HCT116 (cell line): ENCODE data around the gene HSPB3. TPM values are rescaled to one million over a fixed set of nuclear protein-coding genes. Genes with fewer than 3 reads are reported as not detected.

Experiments
- ATAC-seq: fragments of 200-7000 bp; cut with Tn5 transposase; 2 replicates; pipeline ENCODE4 v1.9.1; 2020; ENCODE audit warnings: mild to moderate bottlenecking, moderate library complexity
- BruUV-seq: library from RNA; stranded (reverse); fragments of 400-500 nt; replicated peaks from 2 replicates; lab custom pipeline; 2021; lab: Mats Ljungman, UMichigan
- CTCF ChIA-PET: fragments of 300-600 bp; sonication (Branson Sonifier 250); formaldehyde crosslinking; loops from one replicate; lab custom pipeline; 2021; ENCODE audit warnings: antibody characterized with exemption; lab: Charles Lee
- POLR2A ChIA-PET: fragments of 300-600, 350-600 bp; sonication (Branson Sonifier 250); formaldehyde crosslinking; loops from one replicate; lab custom pipeline; 2021; ENCODE audit warnings: antibody characterized with exemption; lab: Charles Lee
- RAD21 ChIA-PET, 2 experiments: fragments of 300-600 bp; sonication (Branson Sonifier 250); formaldehyde crosslinking; loops; one replicate each; lab custom pipeline; 2023; ENCODE audit warnings: low total read pairs in 2 of 2; ENCODE audit not compliant: uncharacterized antibody in 2 of 2, unreplicated experiment in 2 of 2, low non-redundant PET in 1 of 2; lab: Charles Lee
- DNase-seq: peaks from one replicate; pipeline ENCODE4 v3.0.0-alpha.2; 2010; ENCODE audit warnings: low read depth, low spot score
- H2AFZ ChIP-seq: fragments of 200-600 bp; shearing (Covaris generic), sonication (generic); 2 replicates; pipeline ENCODE4 v1.6.1; 2017; ENCODE audit warnings: low read depth, mixed run types, mixed read lengths, antibody characterized with exemption, low read length; ENCODE audit not compliant: poor library complexity, severe bottlenecking
- H3K27ac ChIP-seq: 2 replicates; pipeline ENCODE4 v1.5.1; 2012; ENCODE audit warnings: low read depth, low read length
- H3K27me3 ChIP-seq: fragments of 200-600 bp; sonication (generic); 2 replicates; pipeline ENCODE4 v1.6.1; 2016; ENCODE audit warnings: mixed run types, low read length, mixed read lengths; ENCODE audit not compliant: insufficient read depth
- H3K36me3 ChIP-seq, 2 experiments: fragments of 200-500 bp in 1 of 2; fragments of 200-600 bp in 1 of 2; sonication (Bioruptor generic) in 1 of 2; sonication (generic) in 1 of 2; 2 replicates each; pipeline versions ENCODE4 v1.5.1 to v1.6.1; 2014 to 2016; ENCODE audit warnings: low read length in 2 of 2, inconsistent platforms in 1 of 2, mixed read lengths in 1 of 2, mixed run types in 1 of 2; ENCODE audit not compliant: insufficient read depth in 2 of 2, control insufficient read depth in 1 of 2
- H3K4me1 ChIP-seq, 2 experiments: fragments of 200-600 bp in 1 of 2; sonication (generic) in 1 of 2; 2 replicates each; pipeline versions ENCODE4 v1.5.1 to v1.6.1; 2012 to 2017; ENCODE audit warnings: low read length in 2 of 2, inconsistent platforms in 1 of 2, mild to moderate bottlenecking in 1 of 2, mixed read lengths in 1 of 2, mixed run types in 1 of 2, moderate library complexity in 1 of 2; ENCODE audit not compliant: insufficient read depth in 2 of 2, control insufficient read depth in 1 of 2
- H3K4me2 ChIP-seq: fragments of 200-600 bp; sonication (generic); 2 replicates; pipeline ENCODE4 v1.6.1; 2017; ENCODE audit warnings: mixed run types, low read length, mixed read lengths
- H3K4me3 ChIP-seq, 2 experiments: fragments of 200-600 bp in 1 of 2; sonication (generic) in 1 of 2; replicated peaks in 1 of 2; 2 replicates each; pipeline ENCODE4 v1.5.1; 2011 to 2016; ENCODE audit warnings: low read length in 2 of 2, control low read depth in 1 of 2, low read depth in 1 of 2, mild to moderate bottlenecking in 1 of 2, mixed read lengths in 1 of 2, mixed run types in 1 of 2
- H3K79me2 ChIP-seq: fragments of 200-600 bp; sonication (generic); 2 replicates; pipeline ENCODE4 v1.6.1; 2017; ENCODE audit warnings: mild to moderate bottlenecking, mixed run types, low read length, moderate library complexity, mixed read lengths; ENCODE audit not compliant: insufficient read depth
- H3K9ac ChIP-seq: fragments of 200-600 bp; sonication (generic); 2 replicates; pipeline ENCODE4 v1.6.1; 2016; ENCODE audit warnings: low read length, mixed read lengths
- H3K9me2 ChIP-seq: fragments of 200-600 bp; sonication (generic), shearing (Covaris generic); 2 replicates; pipeline ENCODE4 v1.6.1; 2017; ENCODE audit warnings: mixed run types, mild to moderate bottlenecking, moderate library complexity; ENCODE audit not compliant: insufficient read depth
- H3K9me3 ChIP-seq, 2 experiments: fragments of 200-500 bp in 1 of 2; fragments of 200-600 bp in 1 of 2; sonication (Bioruptor generic) in 1 of 2; sonication (generic) in 1 of 2; 2 replicates each; pipeline ENCODE4 v1.6.1; 2014 to 2017; ENCODE audit warnings: low read length in 2 of 2, mixed read lengths in 2 of 2, inconsistent platforms in 1 of 2, low read depth in 1 of 2, mild to moderate bottlenecking in 1 of 2, mixed run types in 1 of 2, moderate library complexity in 1 of 2; ENCODE audit not compliant: control insufficient read depth in 1 of 2, insufficient read depth in 1 of 2
- H4K20me1 ChIP-seq: fragments of 200-600 bp; sonication (generic), shearing (Covaris generic); 2 replicates; pipeline ENCODE4 v1.6.1; 2017; ENCODE audit warnings: mixed run types, mild to moderate bottlenecking, moderate library complexity; ENCODE audit not compliant: insufficient read depth
- ATF3 ChIP-seq: IDR thresholded peaks from 2 replicates; pipeline ENCODE4 v1.6.1; 2012
- CBX3 ChIP-seq: IDR thresholded peaks from 2 replicates; pipeline ENCODE4 v1.6.1; 2012; ENCODE audit warnings: low read depth
- CEBPB ChIP-seq: IDR thresholded peaks from 2 replicates; pipeline ENCODE4 v1.6.1; 2012; ENCODE audit warnings: low read depth
- CTCF ChIP-seq, 3 experiments: fragments of 200-600 bp in 1 of 3; sonication (generic) in 1 of 3; IDR thresholded peaks in 2 of 3; conservative IDR thresholded peaks in 1 of 3; 2 replicates each; pipeline ENCODE4 v1.5.1; 2012 to 2017; ENCODE audit warnings: low read depth in 2 of 3, low read length in 2 of 3, antibody characterized with exemption in 1 of 3, borderline replicate concordance in 1 of 3, control low read depth in 1 of 3, mild to moderate bottlenecking in 1 of 3, mixed read lengths in 1 of 3, mixed run types in 1 of 3, moderate library complexity in 1 of 3; ENCODE audit not compliant: insufficient read depth in 1 of 3
- EGR1 ChIP-seq: IDR thresholded peaks from 2 replicates; pipeline ENCODE4 v1.6.1; 2012; ENCODE audit warnings: low read depth
- ELF1 ChIP-seq: IDR thresholded peaks from 2 replicates; pipeline ENCODE4 v1.6.1; 2012; ENCODE audit warnings: low read depth, borderline replicate concordance
- EZH2 ChIP-seq: fragments of 200-600 bp; sonication (generic); IDR thresholded peaks from 2 replicates; pipeline ENCODE4 v1.6.1; 2017; ENCODE audit warnings: antibody characterized with exemption, mixed run types
- EZH2phosphoT487 ChIP-seq: fragments of 200-600 bp; IDR thresholded peaks from 2 replicates; pipeline ENCODE4 v1.6.1; 2018; ENCODE audit warnings: antibody characterized with exemption, borderline replicate concordance
- JUND ChIP-seq: IDR thresholded peaks from 2 replicates; pipeline ENCODE4 v1.6.1; 2012
- POLR2A ChIP-seq: IDR thresholded peaks from 2 replicates; pipeline ENCODE4 v1.7.0; 2011; ENCODE audit warnings: borderline replicate concordance; ENCODE audit not compliant: insufficient read depth, insufficient read length; ENCODE audit errors: extremely low read depth
- POLR2AphosphoS5 ChIP-seq: IDR thresholded peaks from 2 replicates; pipeline ENCODE4 v1.6.1; 2011; ENCODE audit warnings: mild to moderate bottlenecking, low read depth, low read length, moderate library complexity
- REST ChIP-seq: IDR thresholded peaks from 2 replicates; pipeline ENCODE4 v1.6.1; 2012; ENCODE audit warnings: low read depth
- SIN3A ChIP-seq: IDR thresholded peaks from 2 replicates; pipeline ENCODE4 v1.6.1; 2012; ENCODE audit warnings: low read depth
- SRF ChIP-seq: IDR thresholded peaks from 2 replicates; pipeline ENCODE4 v1.6.1; 2012; ENCODE audit warnings: low read depth
- YY1 ChIP-seq: IDR thresholded peaks from 2 replicates; pipeline ENCODE4 v1.6.1; 2011; ENCODE audit warnings: low read length, low read depth, moderate library complexity, mild to moderate bottlenecking; ENCODE audit not compliant: insufficient replicate concordance; ENCODE audit errors: extremely low read depth
- ZBTB33 ChIP-seq: IDR thresholded peaks from 2 replicates; pipeline ENCODE4 v1.6.1; 2011; ENCODE audit warnings: mild to moderate bottlenecking, low read length, moderate library complexity; ENCODE audit not compliant: insufficient replicate concordance; ENCODE audit errors: extremely low read depth
- ZNF274 ChIP-seq: fragments of 200-500 bp; sonication (Bioruptor generic); IDR thresholded peaks from 2 replicates; pipeline ENCODE4 v1.6.1; 2014; ENCODE audit warnings: mild to moderate bottlenecking, low read depth, low read length, inconsistent platforms
- intact Hi-C: fragments of 100-400 bp; cut with micrococcal nuclease; formaldehyde crosslinking; loops from 2 replicates; pipeline ENCODE4 v1.10.0; 2022
- total RNA-seq: library from RNA; stranded (reverse); gene quantifications from one replicate; pipeline ENCODE4 v1.2.1, GENCODE V29; 2021; ENCODE audit not compliant: unreplicated experiment

Gene HSPB3
- total RNA-seq, 1 experiment from 2014 or later = not detected

GRCh38 chr5:54462281-54462680 lies 6.8 kb downstream of the HSPB3 start:
- ChIA-PET RAD21 (no interaction called here), CTCF (no interaction called here), POLR2A (no interaction called here)
- H3K27me3 ChIP-seq = no peaks in the 10 kb centered on the region
- no peak overlapping the region for H3K27ac ChIP-seq
- H3K79me2 ChIP-seq = no peaks in the 10 kb centered on the region
- H2AFZ ChIP-seq = no peak overlapping the region
- no peak overlapping the region for H3K9ac ChIP-seq
- intact Hi-C loops = no loop called here
- no peaks in the 10 kb centered on the region for H3K36me3 ChIP-seq
- BruUV-seq = no TSS peak
- H3K9me3 ChIP-seq = 0 out of 4 replicates have a peak, but pooled peaks cover 0 to 3% of the 10 kb centered on the region in 2 experiments
- H3K4me3 ChIP-seq = no peak overlapping the region
- no peak for DNase-seq
- no peak overlapping the region for H3K4me2 ChIP-seq
- no peak for ATAC-seq
- no peaks in the 10 kb centered on the region for H4K20me1 ChIP-seq
- H3K9me2 ChIP-seq = no peaks in the 10 kb centered on the region
- TF ChIP-seq CEBPB (no peak), EZH2phosphoT487 (no peak), YY1 (no peak), JUND (no peak), ATF3 (no peak), EGR1 (no peak), CTCF (IDR thresholded peaks at IDR 0.05 in 2 of 3, conservative IDR thresholded peaks at IDR 0.05 in 1 of 3; ENCODE audit: borderline replicate concordance in 1 of 3, insufficient read depth in 1 of 3, low read depth in 2 of 3, low read length in 2 of 3) (no peak), REST (no peak), ELF1 (no peak), POLR2A (no peak), CBX3 (no peak), POLR2AphosphoS5 (no peak), EZH2 (no peak), ZBTB33 (no peak), ZNF274 (no peak), SRF (no peak), SIN3A (no peak)
- TF ChIP-seq, all 23 proteins: peak for 0
- peaks cover 3 to 4% of the 10 kb centered on the region in 2 experiments; a peak in 2 of 4 replicates for H3K4me1 ChIP-seq
